SJSA1 (cell line): ENCODE measurements around the gene RNF113B. TPM values are rescaled to one million over a fixed set of nuclear protein-coding genes. Genes with fewer than 3 reads are reported as not detected.
A peak's percentile ranks its signal among the peaks of the same experiment; 100 is the strongest.

ENCODE experiments used
- DNase-seq, 2 experiments: peaks; one replicate each; pipeline ENCODE4 v3.0.0-alpha.2; 2015 to 2020; ENCODE audit warnings: low spot score in 2 of 2, low read depth in 1 of 2
- H3K27ac ChIP-seq: fragments of 250-450 bp; sonication (Bioruptor Pico); 2 replicates; pipeline ENCODE4 v1.5.1; 2020; ENCODE audit warnings: mild to moderate bottlenecking, moderate library complexity
- H3K27me3 ChIP-seq: fragments of 250-450 bp; sonication (Bioruptor Pico); replicated peaks from 2 replicates; pipeline ENCODE4 v1.5.1; 2020; ENCODE audit warnings: mild to moderate bottlenecking, moderate library complexity
- H3K36me3 ChIP-seq: fragments of 250-450 bp; sonication (Bioruptor Pico); 2 replicates; pipeline ENCODE4 v1.5.1; 2020; ENCODE audit warnings: mild to moderate bottlenecking
- H3K4me1 ChIP-seq: fragments of 250-450 bp; sonication (Bioruptor Pico); replicated peaks from 2 replicates; pipeline ENCODE4 v1.6.1; 2021; ENCODE audit warnings: mild to moderate bottlenecking
- H3K4me3 ChIP-seq: fragments of 250-450 bp; sonication (Bioruptor Pico); 2 replicates; pipeline ENCODE4 v1.5.1; 2020; ENCODE audit warnings: mild to moderate bottlenecking
- H3K9me3 ChIP-seq: fragments of 250-450 bp; sonication (Bioruptor Pico); replicated peaks from 2 replicates; pipeline ENCODE4 v1.5.1; 2020; ENCODE audit warnings: mild to moderate bottlenecking
- total RNA-seq: library from RNA; depleted of rRNA; stranded (reverse); fragments of >200 nt; shearing (Covaris generic); gene quantifications from 2 replicates; pipeline ENCODE4 v1.2.3, GENCODE V29; 2014

Gene RNF113B
- total RNA-seq, 1 experiment from 2014 or later = not detected

- H3K27me3 ChIP-seq = no peaks in the 10 kb centered on the region
- peaks cover 21% of the 10 kb centered on the region for H3K36me3 ChIP-seq
- no peak overlapping the region for H3K4me3 ChIP-seq
- DNase-seq = no peak
- H3K4me1 ChIP-seq = peaks cover 38% of the 10 kb centered on the region
- H3K9me3 ChIP-seq = no peaks in the 10 kb centered on the region
- no peak overlapping the region for H3K27ac ChIP-seq
Measured at GRCh38 chr13:98215508-98215907, 38.4 kb upstream of the RNF113B start.

GRCh38 chr13:98214707-98215106 lies 37.6 kb upstream of the RNF113B start:
- Histone ChIP-seq H3K27ac (peak overlapping the region; percentile 13; the same call in 1 of the 2 replicates), H3K27me3 (no peaks in the 10 kb centered on the region), H3K4me3 (no peak overlapping the region), H3K4me1 (peaks cover 44% of the 10 kb centered on the region), H3K9me3 (no peaks in the 10 kb centered on the region), H3K36me3 (peaks cover 21% of the 10 kb centered on the region)
- DNase-seq = no peak

- Histone ChIP-seq H3K9me3 (no peaks in the 10 kb centered on the region), H3K4me3 (no peak overlapping the region), H3K4me1 (peaks cover 45% of the 10 kb centered on the region), H3K27ac (peak overlapping the region; percentile 13; the same call in 1 of the 2 replicates), H3K36me3 (peaks cover 21% of the 10 kb centered on the region), H3K27me3 (no peaks in the 10 kb centered on the region)
- peak in 1 of 2 experiments; percentile 49 for DNase-seq
Measured at GRCh38 chr13:98214008-98214643, 37.1 kb upstream of the RNF113B start.

- H3K27me3 ChIP-seq = no peaks in the 10 kb centered on the region
- H3K27ac ChIP-seq = no peak overlapping the region
- no peaks in the 10 kb centered on the region for H3K9me3 ChIP-seq
- H3K4me1 ChIP-seq = peaks cover 53% of the 10 kb centered on the region
- DNase-seq = no peak
- no peak overlapping the region for H3K4me3 ChIP-seq
- peaks cover 17% of the 10 kb centered on the region for H3K36me3 ChIP-seq
Measured at GRCh38 chr13:98213354-98213753, 36.3 kb upstream of the RNF113B start.

- Histone ChIP-seq H3K9me3 (no peaks in the 10 kb centered on the region), H3K36me3 (peaks cover 17% of the 10 kb centered on the region), H3K4me1 (peaks cover 59% of the 10 kb centered on the region), H3K27me3 (no peaks in the 10 kb centered on the region), H3K27ac (no peak overlapping the region), H3K4me3 (no peak overlapping the region)
- no peak for DNase-seq
Measured at GRCh38 chr13:98212763-98213162, 35.7 kb upstream of the RNF113B start.

- H3K27ac ChIP-seq = peak overlapping the region; percentile 22; the same call in 1 of the 2 replicates
- no peak overlapping the region for H3K4me3 ChIP-seq
- H3K9me3 ChIP-seq = peaks cover 7% of the 10 kb centered on the region; the same call in 1 of the 2 replicates
- peaks cover 49% of the 10 kb centered on the region for H3K4me1 ChIP-seq
- no peak for DNase-seq
- H3K36me3 ChIP-seq = peaks cover 15% of the 10 kb centered on the region
- H3K27me3 ChIP-seq = no peaks in the 10 kb centered on the region
Measured at GRCh38 chr13:98208606-98209005, 31.5 kb upstream of the RNF113B start.

GRCh38 chr13:98207416-98207815 lies 30.3 kb upstream of the RNF113B start:
- Histone ChIP-seq H3K27me3 (no peaks in the 10 kb centered on the region), H3K9me3 (peaks cover 7% of the 10 kb centered on the region; the same call in 1 of the 2 replicates), H3K4me1 (peaks cover 43% of the 10 kb centered on the region), H3K36me3 (peaks cover 9% of the 10 kb centered on the region), H3K4me3 (no peak overlapping the region), H3K27ac (peak overlapping the region; percentile 82)
- peak in 1 of 2 experiments; percentile 47 for DNase-seq

GRCh38 chr13:98206946-98207345 lies 29.9 kb upstream of the RNF113B start:
- Histone ChIP-seq H3K9me3 (peaks cover 7% of the 10 kb centered on the region; the same call in 1 of the 2 replicates), H3K4me3 (no peak overlapping the region), H3K4me1 (peaks cover 43% of the 10 kb centered on the region), H3K27ac (peak overlapping the region; percentile 82), H3K36me3 (peaks cover 9% of the 10 kb centered on the region), H3K27me3 (no peaks in the 10 kb centered on the region)
- peak; percentile 58 to 80 for DNase-seq

- Histone ChIP-seq H3K9me3 (peaks cover 7% of the 10 kb centered on the region; the same call in 1 of the 2 replicates), H3K27me3 (no peaks in the 10 kb centered on the region), H3K36me3 (peaks cover 8% of the 10 kb centered on the region; the same call in 1 of the 2 replicates), H3K27ac (no peak overlapping the region), H3K4me1 (peaks cover 38% of the 10 kb centered on the region), H3K4me3 (no peak overlapping the region)
- no peak for DNase-seq
Measured at GRCh38 chr13:98204546-98204945, 27.5 kb upstream of the RNF113B start.

- DNase-seq = no peak
- no peak overlapping the region for H3K27ac ChIP-seq
- H3K4me1 ChIP-seq = peaks cover 40% of the 10 kb centered on the region
- H3K27me3 ChIP-seq = no peaks in the 10 kb centered on the region
- peaks cover 8% of the 10 kb centered on the region; the same call in 1 of the 2 replicates for H3K36me3 ChIP-seq
- H3K9me3 ChIP-seq = peaks cover 7% of the 10 kb centered on the region; the same call in 1 of the 2 replicates
- no peak overlapping the region for H3K4me3 ChIP-seq
Measured at GRCh38 chr13:98203646-98204326, 26.7 kb upstream of the RNF113B start.

- DNase-seq = no peak
- peaks cover 22% of the 10 kb centered on the region for H3K4me1 ChIP-seq
- H3K4me3 ChIP-seq = no peak overlapping the region
- H3K27ac ChIP-seq = no peak overlapping the region
- peaks cover 7% of the 10 kb centered on the region; the same call in 1 of the 2 replicates for H3K9me3 ChIP-seq
- H3K36me3 ChIP-seq = peaks cover 8% of the 10 kb centered on the region; the same call in 1 of the 2 replicates
- H3K27me3 ChIP-seq = no peaks in the 10 kb centered on the region
Measured at GRCh38 chr13:98201984-98202383, 24.9 kb upstream of the RNF113B start.

GRCh38 chr13:98201189-98201588 lies 24.1 kb upstream of the RNF113B start:
- H3K36me3 ChIP-seq = peaks cover 8% of the 10 kb centered on the region; the same call in 1 of the 2 replicates
- H3K27ac ChIP-seq = no peak overlapping the region
- H3K9me3 ChIP-seq = peaks cover 6% of the 10 kb centered on the region; the same call in 1 of the 2 replicates
- H3K27me3 ChIP-seq = no peaks in the 10 kb centered on the region
- no peak overlapping the region for H3K4me3 ChIP-seq
- no peak for DNase-seq
- peaks cover 17% of the 10 kb centered on the region for H3K4me1 ChIP-seq

- no peak overlapping the region for H3K4me3 ChIP-seq
- no peak for DNase-seq
- peaks cover 11% of the 10 kb centered on the region for H3K4me1 ChIP-seq
- H3K36me3 ChIP-seq = peaks cover 8% of the 10 kb centered on the region; the same call in 1 of the 2 replicates
- H3K9me3 ChIP-seq = no peaks in the 10 kb centered on the region; the same call in 1 of the 2 replicates
- H3K27me3 ChIP-seq = no peaks in the 10 kb centered on the region
- H3K27ac ChIP-seq = no peak overlapping the region
Measured at GRCh38 chr13:98200211-98200878, 23.3 kb upstream of the RNF113B start.
